CD4-positive, alpha-beta T cell (primary cell): Measurements from ENCODE around the gene PPARG. TPM values are rescaled to one million over a fixed set of nuclear protein-coding genes. Genes with fewer than 3 reads are reported as not detected.

Experiments
- ATAC-seq: fragments of 200-7000 bp; cut with Tn5 transposase; one replicate; pipeline ENCODE4 v1.10.0; 2022; ENCODE audit warnings: mild to moderate bottlenecking; ENCODE audit not compliant: poor library complexity
- CTCF ChIA-PET: fragments of 350-600 bp; sonication (Branson Sonifier 250); formaldehyde crosslinking; loops from one replicate; lab custom pipeline; 2021; ENCODE audit warnings: antibody characterized with exemption, inconsistent platforms; lab: Charles Lee
- POLR2A ChIA-PET: fragments of 350-600 bp; sonication (Branson Sonifier 250); formaldehyde crosslinking; loops from one replicate; lab custom pipeline; 2021; ENCODE audit warnings: antibody characterized with exemption, inconsistent platforms; lab: Charles Lee
- DNase-seq, 14 experiments: peaks; one replicate each; pipeline ENCODE4 v3.0.0-alpha.2; 2013 to 2020; ENCODE audit warnings: mixed read lengths in 2 of 14
- H3K27ac ChIP-seq, 2 donors: one replicate each; pipeline versions ENCODE4 v1.5.1 to v1.7.0; 2013; ENCODE audit warnings: low read length in 2 of 2, low read depth in 1 of 2, mild to moderate bottlenecking in 1 of 2
- H3K27me3 ChIP-seq, 2 experiments: 1 replicate in 1 of 2; 2 replicates in 1 of 2; pipeline versions ENCODE4 v1.6.1 to v1.7.0; 2013; ENCODE audit warnings: low read length in 2 of 2, control low read depth in 1 of 2, mild to moderate bottlenecking in 1 of 2, moderate library complexity in 1 of 2; ENCODE audit not compliant: insufficient read depth in 2 of 2, control insufficient read depth in 1 of 2
- H3K36me3 ChIP-seq: one replicate; pipeline ENCODE4 v1.6.1; 2013; ENCODE audit warnings: low read length, control low read depth; ENCODE audit not compliant: insufficient read depth
- H3K4me1 ChIP-seq: one replicate; pipeline ENCODE4 v1.6.1; 2013; ENCODE audit warnings: low read length, control low read depth; ENCODE audit not compliant: insufficient read depth
- H3K4me3 ChIP-seq: one replicate; pipeline ENCODE4 v1.5.1; 2013; ENCODE audit warnings: mild to moderate bottlenecking, low read length, moderate library complexity
- H3K9me3 ChIP-seq, 2 experiments: 1 replicate in 1 of 2; 2 replicates in 1 of 2; pipeline versions ENCODE4 v1.6.1 to v1.7.0; 2013; ENCODE audit warnings: low read length in 2 of 2, mild to moderate bottlenecking in 2 of 2, control low read depth in 1 of 2, moderate library complexity in 1 of 2; ENCODE audit not compliant: control insufficient read depth in 1 of 2, insufficient read depth in 1 of 2
- H3K27ac Mint-ChIP-seq: one replicate; pipeline ENCODE4 v1.8.0; 2020; ENCODE audit warnings: mixed read lengths
- H3K27me3 Mint-ChIP-seq: one replicate; pipeline ENCODE4 v1.8.0; 2021; ENCODE audit warnings: mixed read lengths
- H3K36me3 Mint-ChIP-seq: one replicate; pipeline ENCODE4 v1.8.0; 2021; ENCODE audit warnings: low read depth, mixed read lengths
- H3K4me1 Mint-ChIP-seq: one replicate; pipeline ENCODE4 v1.8.0; 2021; ENCODE audit warnings: low read depth, mixed read lengths
- H3K4me3 Mint-ChIP-seq: one replicate; pipeline ENCODE4 v1.8.0; 2020; ENCODE audit warnings: mild to moderate bottlenecking, mixed read lengths
- H3K9me3 Mint-ChIP-seq: one replicate; pipeline ENCODE4 v1.8.0; 2020; ENCODE audit warnings: mixed read lengths
- intact Hi-C, 2 experiments: fragments of 100-400 bp; cut with DNase I in 1 of 2; cut with micrococcal nuclease in 1 of 2; formaldehyde crosslinking; loops; one replicate each; pipeline versions ENCODE4 v1.15.1 to v1.9.0; 2023 to 2025; cut with DNase I, micrococcal nuclease
- total RNA-seq, 174 experiments: library from RNA in 2 of 174; stranded (reverse) in 2 of 174; gene quantifications; one replicate each; pipeline ENCODE4 v1.2.3 and lab custom pipeline; 2021 to 2026
- TF ChIP-seq, protein P1 (sequence below): fragments of 200-600 bp; IDR thresholded peaks from one replicate; pipeline ENCODE4 v1.8.0; 2022; ENCODE audit warnings: antibody characterized with exemption, mild to moderate bottlenecking

PPARG gene
- total RNA-seq, 2 experiments from 2014 or later: 0.27 to 0.75 TPM

GRCh38 chr3:12394569-12395271 lies 105.8 kb downstream of the PPARG start:
- Histone ChIP-seq H3K27ac (no peak overlapping the region), H3K4me3 (peak overlapping the region; percentile 17), H3K27me3 (peaks cover 0 to 4% of the 10 kb centered on the region in 2 experiments), H3K4me1 (peaks cover 5% of the 10 kb centered on the region), H3K36me3 (no peaks in the 10 kb centered on the region), H3K9me3 (no peaks in the 10 kb centered on the region)
- no peak overlapping the region for H3K27ac Mint-ChIP-seq
- H3K36me3 Mint-ChIP-seq: no peaks in the 10 kb centered on the region
- H3K4me1 Mint-ChIP-seq: peaks cover 6% of the 10 kb centered on the region
- intact Hi-C loops: no loop called here
- H3K9me3 Mint-ChIP-seq: no peaks in the 10 kb centered on the region
- POLR2A ChIA-PET: no interaction called here
- TF ChIP-seq, protein P1, sequence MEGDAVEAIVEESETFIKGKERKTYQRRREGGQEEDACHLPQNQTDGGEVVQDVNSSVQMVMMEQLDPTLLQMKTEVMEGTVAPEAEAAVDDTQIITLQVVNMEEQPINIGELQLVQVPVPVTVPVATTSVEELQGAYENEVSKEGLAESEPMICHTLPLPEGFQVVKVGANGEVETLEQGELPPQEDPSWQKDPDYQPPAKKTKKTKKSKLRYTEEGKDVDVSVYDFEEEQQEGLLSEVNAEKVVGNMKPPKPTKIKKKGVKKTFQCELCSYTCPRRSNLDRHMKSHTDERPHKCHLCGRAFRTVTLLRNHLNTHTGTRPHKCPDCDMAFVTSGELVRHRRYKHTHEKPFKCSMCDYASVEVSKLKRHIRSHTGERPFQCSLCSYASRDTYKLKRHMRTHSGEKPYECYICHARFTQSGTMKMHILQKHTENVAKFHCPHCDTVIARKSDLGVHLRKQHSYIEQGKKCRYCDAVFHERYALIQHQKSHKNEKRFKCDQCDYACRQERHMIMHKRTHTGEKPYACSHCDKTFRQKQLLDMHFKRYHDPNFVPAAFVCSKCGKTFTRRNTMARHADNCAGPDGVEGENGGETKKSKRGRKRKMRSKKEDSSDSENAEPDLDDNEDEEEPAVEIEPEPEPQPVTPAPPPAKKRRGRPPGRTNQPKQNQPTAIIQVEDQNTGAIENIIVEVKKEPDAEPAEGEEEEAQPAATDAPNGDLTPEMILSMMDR: no peak
- CTCF ChIA-PET: no interaction called here
- DNase-seq: no peak
- no peaks in the 10 kb centered on the region for H3K27me3 Mint-ChIP-seq
- H3K4me3 Mint-ChIP-seq: no peak overlapping the region
- ATAC-seq: no peak

GRCh38 chr3:12395349-12396012 lies 106.6 kb downstream of the PPARG start:
- H3K36me3 Mint-ChIP-seq: no peaks in the 10 kb centered on the region
- H3K4me1 ChIP-seq: peaks cover 5% of the 10 kb centered on the region
- TF ChIP-seq, protein P1: no peak
- H3K4me3 Mint-ChIP-seq: peak overlapping the region; percentile 45
- H3K9me3 Mint-ChIP-seq: no peaks in the 10 kb centered on the region
- H3K4me1 Mint-ChIP-seq: peaks cover 6% of the 10 kb centered on the region
- DNase-seq (peak in 2 of 14 experiments; percentile 8 to 13), ATAC-seq (no peak)
- H3K9me3 ChIP-seq: no peaks in the 10 kb centered on the region
- POLR2A ChIA-PET: no interaction called here
- intact Hi-C loops: no loop called here
- peaks cover 0 to 4% of the 10 kb centered on the region in 2 experiments for H3K27me3 ChIP-seq
- H3K27ac ChIP-seq: no peak overlapping the region
- no peaks in the 10 kb centered on the region for H3K27me3 Mint-ChIP-seq
- CTCF ChIA-PET: no interaction called here
- no peak overlapping the region for H3K27ac Mint-ChIP-seq
- no peaks in the 10 kb centered on the region for H3K36me3 ChIP-seq
- H3K4me3 ChIP-seq: peak overlapping the region; percentile 17

DNA sequence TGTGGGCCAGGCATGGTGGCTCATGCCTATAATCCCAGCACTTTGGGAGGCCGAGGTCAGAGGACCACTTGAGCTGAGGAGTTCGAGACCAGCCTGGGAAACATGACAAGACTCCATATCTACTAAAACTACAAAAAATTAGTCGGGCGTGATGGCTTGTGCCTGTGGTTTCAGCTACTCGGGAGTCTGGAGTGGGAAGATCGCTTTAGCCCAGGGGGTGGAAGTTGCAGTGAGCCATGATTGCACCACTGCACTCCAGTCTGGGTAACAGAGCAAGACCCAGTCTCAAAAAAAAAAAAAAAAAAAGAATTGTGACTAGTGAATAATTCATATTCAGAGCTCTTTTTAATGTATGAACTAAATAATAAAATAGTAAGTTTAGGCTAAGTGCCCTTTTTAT lies 107.6 kb downstream of the PPARG start:
- H3K27ac ChIP-seq: no peak overlapping the region
- ChIA-PET CTCF (no interaction called here), POLR2A (no interaction called here)
- Mint-ChIP-seq H3K27ac (no peak overlapping the region), H3K36me3 (no peaks in the 10 kb centered on the region), H3K4me3 (no peak overlapping the region), H3K9me3 (no peaks in the 10 kb centered on the region), H3K4me1 (peaks cover 6% of the 10 kb centered on the region), H3K27me3 (no peaks in the 10 kb centered on the region)
- no peak for DNase-seq
- intact Hi-C loops: no loop called here
- H3K9me3 ChIP-seq: no peaks in the 10 kb centered on the region
- H3K27me3 ChIP-seq: peaks cover 0 to 4% of the 10 kb centered on the region in 2 experiments
- H3K36me3 ChIP-seq: no peaks in the 10 kb centered on the region
- no peak overlapping the region for H3K4me3 ChIP-seq
- no peak for ATAC-seq
- TF ChIP-seq, protein P1: no peak
- peaks cover 5% of the 10 kb centered on the region for H3K4me1 ChIP-seq
